ENCODE results near the gene OSTM1.

The OSTM1 gene

DNA sequence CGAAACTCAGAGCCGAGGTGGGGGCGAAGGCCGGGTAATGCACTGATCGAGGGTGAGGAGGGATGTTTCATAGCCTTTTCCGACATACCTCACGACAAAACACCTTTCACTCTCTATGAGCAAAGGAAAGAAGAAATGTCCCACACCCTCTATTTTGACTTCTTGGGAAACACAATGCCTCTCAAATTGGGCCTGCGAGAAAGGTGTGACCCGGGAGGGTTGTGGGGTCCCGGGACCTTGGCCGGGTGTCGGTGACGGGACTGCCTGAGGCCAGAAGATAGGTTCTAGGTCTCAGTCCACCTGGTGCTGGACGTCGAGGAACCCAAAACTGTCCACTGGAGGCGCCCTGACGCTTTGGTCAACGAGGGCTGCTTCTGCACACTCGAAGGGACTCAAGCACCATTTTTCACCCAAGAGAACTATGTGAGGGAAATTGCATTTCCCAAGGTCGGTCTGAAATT is 41.1 kb upstream of the OSTM1 start:
- H2BK5ac ChIP-seq (ENCODE audit: low read length): no peak overlapping the region
- no CpG with 5 or more reads among the region's 20 CpGs for WGBS (ENCODE audit: extremely low coverage, insufficient coverage, low lambda C conversion rate)
- H2BK120ac ChIP-seq (ENCODE audit: low read depth, low read length): no peak overlapping the region
- no peak overlapping the region for H2BK15ac ChIP-seq (replicated peaks; ENCODE audit: low read depth)
- no peak overlapping the region for H3K27ac ChIP-seq (ENCODE audit: low read depth, low read length)
- no peaks in the 10 kb centered on the region for H3K79me2 ChIP-seq (ENCODE audit: control insufficient read depth, insufficient read depth, low read length)
- no peak overlapping the region for H3K4me3 ChIP-seq (ENCODE audit: low read length)
- no peak overlapping the region for H3K18ac ChIP-seq (ENCODE audit: low read length)
- H3K4me1 ChIP-seq (ENCODE audit: control insufficient read depth, low read depth, low read length): peaks cover 4% of the 10 kb centered on the region
- no peak overlapping the region for H4K8ac ChIP-seq (ENCODE audit: low read depth, low read length)
- H2AK5ac ChIP-seq (ENCODE audit: low read length): no peak overlapping the region
- H3K36me3 ChIP-seq (ENCODE audit: control insufficient read depth, insufficient read depth, low read length): no peaks in the 10 kb centered on the region
- no peak overlapping the region for H3K9ac ChIP-seq (ENCODE audit: low read length)
- H3K23ac ChIP-seq (ENCODE audit: low read length): no peak overlapping the region
- H3K27me3 ChIP-seq (ENCODE audit: insufficient read depth, low read length, poor library complexity): peaks cover 53% of the 10 kb centered on the region
- no peak overlapping the region for H3K4me2 ChIP-seq (ENCODE audit: low read length)
- H4K5ac ChIP-seq (ENCODE audit: low read length): no peak overlapping the region
- peak; percentile 63 for DNase-seq
- H3K79me1 ChIP-seq (ENCODE audit: low read length): no peaks in the 10 kb centered on the region
- H3K56ac ChIP-seq (ENCODE audit: low read length): no peak overlapping the region
- no peak overlapping the region for H3K4ac ChIP-seq (ENCODE audit: low read depth, low read length)

- H4K5ac ChIP-seq (ENCODE audit: low read length): no peak overlapping the region
- no peak overlapping the region for H3K27ac ChIP-seq (ENCODE audit: low read depth, low read length)
- DNase-seq: peak; percentile 85
- H4K8ac ChIP-seq (ENCODE audit: low read depth, low read length): no peak overlapping the region
- no peak overlapping the region for H2BK120ac ChIP-seq (ENCODE audit: low read depth, low read length)
- no peak overlapping the region for H2BK15ac ChIP-seq (replicated peaks; ENCODE audit: low read depth)
- H3K4ac ChIP-seq (ENCODE audit: low read depth, low read length): no peak overlapping the region
- H2BK5ac ChIP-seq (ENCODE audit: low read length): no peak overlapping the region
- no peaks in the 10 kb centered on the region for H3K79me2 ChIP-seq (ENCODE audit: control insufficient read depth, insufficient read depth, low read length)
- no peak overlapping the region for H2AK5ac ChIP-seq (ENCODE audit: low read length)
- WGBS (ENCODE audit: extremely low coverage, insufficient coverage, low lambda C conversion rate): no CpG with 5 or more reads among the region's 50 CpGs
- peak overlapping the region; percentile 45 for H3K9ac ChIP-seq (ENCODE audit: low read length)
- peak overlapping the region; percentile 54 for H3K56ac ChIP-seq (ENCODE audit: low read length)
- no peak overlapping the region for H3K23ac ChIP-seq (ENCODE audit: low read length)
- no peaks in the 10 kb centered on the region for H3K79me1 ChIP-seq (ENCODE audit: low read length)
- no peaks in the 10 kb centered on the region for H3K36me3 ChIP-seq (ENCODE audit: control insufficient read depth, insufficient read depth, low read length)
- H3K27me3 ChIP-seq (ENCODE audit: insufficient read depth, low read length, poor library complexity): peaks cover 49% of the 10 kb centered on the region
- H3K4me1 ChIP-seq (ENCODE audit: control insufficient read depth, low read depth, low read length): peaks cover 4% of the 10 kb centered on the region
- H3K18ac ChIP-seq (ENCODE audit: low read length): no peak overlapping the region
- peak overlapping the region; percentile 79 for H3K4me2 ChIP-seq (ENCODE audit: low read length)
- H3K4me3 ChIP-seq (ENCODE audit: low read length): peak overlapping the region; percentile 12
Measured at GRCh38 chr6:108114841-108115597, 40.5 kb upstream of the OSTM1 start.

DNA sequence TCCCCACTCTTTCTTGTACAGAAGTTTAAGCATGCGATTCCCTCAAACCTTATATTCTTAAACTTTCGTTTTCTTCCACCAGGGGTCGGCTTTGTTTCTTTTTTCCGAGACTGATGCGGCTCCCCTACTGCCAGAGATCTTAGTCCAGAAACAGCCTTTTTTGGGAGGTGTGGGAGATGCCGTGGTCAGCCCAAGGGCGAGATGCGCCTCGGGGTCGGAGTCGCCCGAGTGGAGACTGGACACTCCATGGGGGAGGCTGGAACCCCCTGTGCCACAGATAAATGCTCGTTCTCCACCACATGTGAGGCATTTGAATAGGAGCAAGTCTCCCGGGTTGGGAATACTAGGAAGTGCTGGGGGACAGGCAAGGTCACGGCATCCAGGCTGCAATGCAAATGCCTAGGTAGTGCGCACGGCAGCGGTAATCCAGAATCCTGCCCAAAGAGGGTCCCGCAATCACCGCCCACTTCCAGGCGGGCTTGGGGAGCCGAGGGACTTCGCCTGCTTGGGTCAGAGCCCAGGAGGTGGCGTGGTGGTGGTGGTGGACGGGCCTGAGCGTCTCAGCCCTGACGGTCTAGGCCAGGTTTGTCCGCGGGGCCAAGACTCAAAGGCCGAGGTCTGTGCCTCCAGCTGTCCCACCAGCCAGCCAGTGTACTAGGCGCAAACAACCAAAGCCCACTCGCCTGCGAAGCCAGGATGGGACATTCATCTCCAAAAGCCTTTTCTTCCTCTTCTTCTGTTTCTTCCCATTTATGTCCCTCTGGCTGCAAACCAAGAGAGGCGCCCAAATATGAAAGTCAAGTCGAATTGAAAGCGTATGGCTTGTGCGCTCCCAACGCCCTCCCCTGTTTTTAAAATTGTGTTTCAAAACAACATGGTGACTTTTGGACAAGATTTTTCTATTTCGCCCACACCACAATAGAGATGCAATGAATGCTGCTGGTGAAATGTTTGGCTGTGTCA is 39.3 kb upstream of the OSTM1 start:
- no peak overlapping the region for H3K4ac ChIP-seq (ENCODE audit: low read depth, low read length)
- peaks cover 4% of the 10 kb centered on the region for H3K4me1 ChIP-seq (ENCODE audit: control insufficient read depth, low read depth, low read length)
- no peaks in the 10 kb centered on the region for H3K36me3 ChIP-seq (ENCODE audit: control insufficient read depth, insufficient read depth, low read length)
- no CpG with 5 or more reads among the region's 39 CpGs for WGBS (ENCODE audit: extremely low coverage, insufficient coverage, low lambda C conversion rate)
- DNase-seq: peak; percentile 75
- H3K23ac ChIP-seq (ENCODE audit: low read length): no peak overlapping the region
- no peak overlapping the region for H2BK120ac ChIP-seq (ENCODE audit: low read depth, low read length)
- peak overlapping the region; percentile 77 for H3K4me2 ChIP-seq (ENCODE audit: low read length)
- H3K27ac ChIP-seq (ENCODE audit: low read depth, low read length): no peak overlapping the region
- peaks cover 41% of the 10 kb centered on the region for H3K27me3 ChIP-seq (ENCODE audit: insufficient read depth, low read length, poor library complexity)
- H2BK5ac ChIP-seq (ENCODE audit: low read length): no peak overlapping the region
- H3K4me3 ChIP-seq (ENCODE audit: low read length): no peak overlapping the region
- no peak overlapping the region for H3K18ac ChIP-seq (ENCODE audit: low read length)
- peak overlapping the region; percentile 59 for H3K56ac ChIP-seq (ENCODE audit: low read length)
- peak overlapping the region; percentile 18 for H3K9ac ChIP-seq (ENCODE audit: low read length)
- no peaks in the 10 kb centered on the region for H3K79me2 ChIP-seq (ENCODE audit: control insufficient read depth, insufficient read depth, low read length)
- no peak overlapping the region for H2AK5ac ChIP-seq (ENCODE audit: low read length)
- H3K79me1 ChIP-seq (ENCODE audit: low read length): no peaks in the 10 kb centered on the region
- H4K8ac ChIP-seq (ENCODE audit: low read depth, low read length): no peak overlapping the region
- no peak overlapping the region for H4K5ac ChIP-seq (ENCODE audit: low read length)
- no peak overlapping the region for H2BK15ac ChIP-seq (replicated peaks; ENCODE audit: low read depth)

DNA sequence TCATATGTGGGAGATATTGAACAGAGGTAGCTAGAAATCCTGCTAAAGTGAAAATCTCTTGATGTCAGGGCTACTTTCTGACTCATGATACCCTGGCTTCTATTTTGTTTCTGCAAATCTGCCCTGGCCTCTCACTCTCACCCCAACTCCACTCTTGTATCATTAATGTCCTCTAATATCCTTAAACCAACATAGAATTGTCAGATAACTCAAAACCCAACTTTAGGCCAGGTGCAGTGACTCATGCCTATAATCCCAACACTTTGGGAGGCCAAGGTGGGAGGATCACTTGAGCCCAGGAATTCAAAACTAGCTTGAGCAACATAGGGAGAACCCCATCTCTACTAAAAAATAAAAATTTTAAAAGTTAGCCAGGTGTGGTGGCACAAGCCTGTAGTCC is 33.8 kb upstream of the OSTM1 start:
- no peak overlapping the region for H4K8ac ChIP-seq (ENCODE audit: low read depth, low read length)
- no peak overlapping the region for H3K4me3 ChIP-seq (ENCODE audit: low read length)
- no peaks in the 10 kb centered on the region for H3K36me3 ChIP-seq (ENCODE audit: control insufficient read depth, insufficient read depth, low read length)
- no peaks in the 10 kb centered on the region for H3K79me2 ChIP-seq (ENCODE audit: control insufficient read depth, insufficient read depth, low read length)
- no peak overlapping the region for H3K23ac ChIP-seq (ENCODE audit: low read length)
- H3K27me3 ChIP-seq (ENCODE audit: insufficient read depth, low read length, poor library complexity): peaks cover 3% of the 10 kb centered on the region
- H4K5ac ChIP-seq (ENCODE audit: low read length): no peak overlapping the region
- no peak overlapping the region for H2BK15ac ChIP-seq (replicated peaks; ENCODE audit: low read depth)
- no peak overlapping the region for H3K18ac ChIP-seq (ENCODE audit: low read length)
- no peak overlapping the region for H3K4me2 ChIP-seq (ENCODE audit: low read length)
- no peaks in the 10 kb centered on the region for H3K79me1 ChIP-seq (ENCODE audit: low read length)
- H3K4ac ChIP-seq (ENCODE audit: low read depth, low read length): no peak overlapping the region
- DNase-seq: no peak
- H3K56ac ChIP-seq (ENCODE audit: low read length): no peak overlapping the region
- no peaks in the 10 kb centered on the region for H3K4me1 ChIP-seq (ENCODE audit: control insufficient read depth, low read depth, low read length)
- no peak overlapping the region for H2BK120ac ChIP-seq (ENCODE audit: low read depth, low read length)
- no peak overlapping the region for H2AK5ac ChIP-seq (ENCODE audit: low read length)
- H3K27ac ChIP-seq (ENCODE audit: low read depth, low read length): no peak overlapping the region
- H3K9ac ChIP-seq (ENCODE audit: low read length): no peak overlapping the region
- no peak overlapping the region for H2BK5ac ChIP-seq (ENCODE audit: low read length)

DNA sequence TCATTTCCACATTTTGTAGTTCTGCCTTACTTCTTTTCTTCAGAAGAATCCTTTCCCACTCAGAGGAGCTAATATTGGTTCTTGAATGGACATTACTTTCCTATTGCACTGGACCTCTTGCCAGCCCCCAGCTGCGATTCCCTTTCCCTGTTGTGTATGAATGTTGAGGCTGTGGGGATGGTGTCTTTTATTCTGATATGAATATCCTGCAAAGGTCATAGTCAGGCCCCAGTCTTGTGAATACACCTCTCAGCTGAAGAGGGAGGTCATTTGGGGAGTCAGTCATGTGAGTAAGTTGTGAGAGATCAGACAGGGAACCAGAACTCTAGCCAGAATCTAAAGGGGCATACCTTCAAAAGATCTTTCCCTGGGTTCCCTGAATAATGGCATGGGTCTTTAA is 32.6 kb upstream of the OSTM1 start:
- Histone ChIP-seq H3K18ac (ENCODE audit: low read length) (no peak overlapping the region), H3K4ac (ENCODE audit: low read depth, low read length) (no peak overlapping the region), H3K9ac (ENCODE audit: low read length) (no peak overlapping the region), H3K4me1 (ENCODE audit: control insufficient read depth, low read depth, low read length) (no peaks in the 10 kb centered on the region), H3K23ac (ENCODE audit: low read length) (no peak overlapping the region), H3K27ac (ENCODE audit: low read depth, low read length) (no peak overlapping the region), H2AK5ac (ENCODE audit: low read length) (no peak overlapping the region), H2BK15ac (replicated peaks; ENCODE audit: low read depth) (no peak overlapping the region), H2BK120ac (ENCODE audit: low read depth, low read length) (no peak overlapping the region), H3K4me3 (ENCODE audit: low read length) (no peak overlapping the region), H4K8ac (ENCODE audit: low read depth, low read length) (no peak overlapping the region), H3K56ac (ENCODE audit: low read length) (no peak overlapping the region), H2BK5ac (ENCODE audit: low read length) (no peak overlapping the region), H3K27me3 (ENCODE audit: insufficient read depth, low read length, poor library complexity) (peaks cover under 1% of the 10 kb centered on the region), H3K79me1 (ENCODE audit: low read length) (no peaks in the 10 kb centered on the region), H3K4me2 (ENCODE audit: low read length) (no peak overlapping the region), H3K79me2 (ENCODE audit: control insufficient read depth, insufficient read depth, low read length) (no peaks in the 10 kb centered on the region), H4K5ac (ENCODE audit: low read length) (no peak overlapping the region), H3K36me3 (ENCODE audit: control insufficient read depth, insufficient read depth, low read length) (no peaks in the 10 kb centered on the region)
- no peak for DNase-seq
- no CpG with 5 or more reads among the region's 1 CpG for WGBS (ENCODE audit: extremely low coverage, insufficient coverage, low lambda C conversion rate)

Data from mesendoderm (in vitro differentiated cells).